ENCODE measurements around the gene ERN1.

DNA sequence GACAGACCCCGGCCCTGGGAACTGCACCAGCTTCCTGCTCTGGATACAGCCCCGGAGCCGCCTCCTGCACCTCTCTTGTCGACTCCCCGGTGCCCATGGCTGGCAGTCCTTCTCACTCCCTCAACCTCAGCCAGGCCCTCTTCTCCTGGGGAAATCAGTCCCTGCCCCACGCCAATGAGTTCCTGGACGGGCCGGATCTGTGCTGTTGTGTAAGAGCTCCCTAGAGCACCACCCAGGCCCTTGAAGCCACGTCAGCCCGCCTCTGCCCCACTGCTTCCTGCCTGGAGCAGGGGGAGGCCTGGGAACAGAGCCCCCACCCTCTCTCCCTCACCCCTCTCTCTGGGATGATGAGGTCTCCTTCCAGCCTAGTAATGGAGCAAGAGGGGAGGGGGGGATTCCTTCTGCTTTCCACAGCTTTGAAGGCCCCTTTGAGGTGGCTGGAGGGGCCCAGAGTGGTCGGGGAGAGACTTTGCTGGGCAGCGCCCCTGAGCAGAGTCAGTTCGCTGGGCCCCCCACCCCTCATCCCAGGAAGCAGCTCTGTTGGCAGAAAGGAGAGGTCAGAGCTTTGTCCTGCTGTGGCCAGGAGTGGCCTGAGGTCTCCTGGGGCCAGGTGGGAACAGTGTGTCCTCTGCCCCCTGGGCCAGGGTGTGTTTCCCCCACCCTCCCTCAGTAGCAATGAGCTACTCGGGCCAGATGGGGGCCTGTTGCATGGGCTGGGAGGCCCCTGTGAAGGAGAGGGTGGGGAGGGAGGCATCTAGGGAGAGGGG is 128.0 kb downstream of the ERN1 start:
- TF ChIP-seq, protein P1, sequence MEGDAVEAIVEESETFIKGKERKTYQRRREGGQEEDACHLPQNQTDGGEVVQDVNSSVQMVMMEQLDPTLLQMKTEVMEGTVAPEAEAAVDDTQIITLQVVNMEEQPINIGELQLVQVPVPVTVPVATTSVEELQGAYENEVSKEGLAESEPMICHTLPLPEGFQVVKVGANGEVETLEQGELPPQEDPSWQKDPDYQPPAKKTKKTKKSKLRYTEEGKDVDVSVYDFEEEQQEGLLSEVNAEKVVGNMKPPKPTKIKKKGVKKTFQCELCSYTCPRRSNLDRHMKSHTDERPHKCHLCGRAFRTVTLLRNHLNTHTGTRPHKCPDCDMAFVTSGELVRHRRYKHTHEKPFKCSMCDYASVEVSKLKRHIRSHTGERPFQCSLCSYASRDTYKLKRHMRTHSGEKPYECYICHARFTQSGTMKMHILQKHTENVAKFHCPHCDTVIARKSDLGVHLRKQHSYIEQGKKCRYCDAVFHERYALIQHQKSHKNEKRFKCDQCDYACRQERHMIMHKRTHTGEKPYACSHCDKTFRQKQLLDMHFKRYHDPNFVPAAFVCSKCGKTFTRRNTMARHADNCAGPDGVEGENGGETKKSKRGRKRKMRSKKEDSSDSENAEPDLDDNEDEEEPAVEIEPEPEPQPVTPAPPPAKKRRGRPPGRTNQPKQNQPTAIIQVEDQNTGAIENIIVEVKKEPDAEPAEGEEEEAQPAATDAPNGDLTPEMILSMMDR (IDR thresholded peaks at IDR 0.05; ENCODE audit: control extremely low read depth in 1 of 3, insufficient read depth in 1 of 3, low read depth in 1 of 3, low read length in 3 of 3): no peak
- TF ChIP-seq FOSL1 (IDR thresholded peaks at IDR 0.05; ENCODE audit: insufficient read depth, low read depth, low read length): no peak
